AG04449 (cell line): ENCODE results near the gene PLTP.

Source experiments
- CTCF ChIA-PET: fragments of 350-600 bp; formaldehyde crosslinking; extraction: SDS; loops from one replicate; lab custom pipeline; 2021; ENCODE audit warnings: antibody characterized with exemption; lab: Yijun Ruan, JAX
- POLR2A ChIA-PET: fragments of 400-600, 350-600 bp; formaldehyde crosslinking; extraction: SDS; loops from one replicate; lab custom pipeline; 2020; ENCODE audit warnings: antibody characterized with exemption, inconsistent platforms; lab: Yijun Ruan, JAX
- DNase-seq: peaks from one replicate; pipeline ENCODE4 v3.0.0-alpha.2; 2010; ENCODE audit warnings: low read depth, low spot score
- H3K4me3 ChIP-seq: 2 replicates; pipeline ENCODE4 v1.5.1; 2011; ENCODE audit warnings: low read depth, mild to moderate bottlenecking, control low read depth, low read length
- TF ChIP-seq, protein P1 (sequence below): IDR thresholded peaks from one replicate; pipeline ENCODE4 v1.5.1; 2011; ENCODE audit warnings: mild to moderate bottlenecking, moderate library complexity, low read length, control low read depth, inconsistent platforms; ENCODE audit not compliant: insufficient read depth; ENCODE audit errors: missing control alignments

PLTP gene

DNA sequence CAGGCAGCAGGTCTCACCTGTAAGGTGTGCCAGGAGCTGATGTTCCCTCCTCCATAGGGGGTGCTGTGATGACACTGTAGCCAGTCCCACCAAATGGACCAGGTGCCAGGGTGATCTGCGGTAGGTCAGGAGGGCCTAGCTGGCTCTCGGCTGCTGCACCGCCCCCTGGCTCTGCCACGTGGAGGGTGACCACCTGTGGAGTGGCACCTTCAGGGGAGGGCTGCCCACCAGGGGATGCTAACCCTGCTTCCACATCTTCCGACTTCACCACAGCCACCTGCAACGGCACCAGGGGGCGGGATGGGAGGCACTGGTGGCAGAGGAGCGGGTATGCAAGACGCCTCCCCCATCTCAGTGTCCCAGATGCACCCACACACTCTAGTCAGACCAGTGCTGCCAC lies 41.7 kb upstream of the PLTP start:
- TF ChIP-seq, protein P1, sequence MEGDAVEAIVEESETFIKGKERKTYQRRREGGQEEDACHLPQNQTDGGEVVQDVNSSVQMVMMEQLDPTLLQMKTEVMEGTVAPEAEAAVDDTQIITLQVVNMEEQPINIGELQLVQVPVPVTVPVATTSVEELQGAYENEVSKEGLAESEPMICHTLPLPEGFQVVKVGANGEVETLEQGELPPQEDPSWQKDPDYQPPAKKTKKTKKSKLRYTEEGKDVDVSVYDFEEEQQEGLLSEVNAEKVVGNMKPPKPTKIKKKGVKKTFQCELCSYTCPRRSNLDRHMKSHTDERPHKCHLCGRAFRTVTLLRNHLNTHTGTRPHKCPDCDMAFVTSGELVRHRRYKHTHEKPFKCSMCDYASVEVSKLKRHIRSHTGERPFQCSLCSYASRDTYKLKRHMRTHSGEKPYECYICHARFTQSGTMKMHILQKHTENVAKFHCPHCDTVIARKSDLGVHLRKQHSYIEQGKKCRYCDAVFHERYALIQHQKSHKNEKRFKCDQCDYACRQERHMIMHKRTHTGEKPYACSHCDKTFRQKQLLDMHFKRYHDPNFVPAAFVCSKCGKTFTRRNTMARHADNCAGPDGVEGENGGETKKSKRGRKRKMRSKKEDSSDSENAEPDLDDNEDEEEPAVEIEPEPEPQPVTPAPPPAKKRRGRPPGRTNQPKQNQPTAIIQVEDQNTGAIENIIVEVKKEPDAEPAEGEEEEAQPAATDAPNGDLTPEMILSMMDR: no peak
- no peak overlapping the region for H3K4me3 ChIP-seq
- CTCF ChIA-PET: interaction anchor here (1.0 to 10.1 kb wide), 6 partner anchors 7 to 154 kb away, joined by 3 to 82 read pairs (median 5); no protein-coding TSS in a partner anchor
- POLR2A ChIA-PET: no interaction called here
- no peak for DNase-seq

DNA sequence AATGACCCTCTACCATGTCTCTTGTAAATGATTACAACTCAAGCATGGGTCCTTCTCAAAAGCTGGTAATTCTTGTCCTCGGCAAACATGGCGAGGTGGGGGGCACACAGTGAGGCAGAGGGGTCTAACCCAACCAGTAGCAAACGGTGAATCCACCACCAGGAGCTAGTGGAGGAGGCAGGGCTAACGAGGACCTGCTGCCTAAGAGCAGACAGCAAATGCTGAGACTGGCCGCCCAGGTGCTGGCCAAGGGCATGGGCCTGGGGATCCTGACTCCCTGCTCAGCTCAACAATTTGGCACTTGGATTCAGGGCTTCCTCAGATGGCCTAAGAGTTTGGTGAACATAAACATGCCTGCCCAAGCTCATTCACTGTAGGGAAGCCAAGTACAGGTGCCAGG lies 40.9 kb upstream of the PLTP start:
- TF ChIP-seq, protein P1: no peak
- no peak overlapping the region for H3K4me3 ChIP-seq
- DNase-seq: no peak
- ChIA-PET POLR2A (no interaction called here), CTCF (interaction anchor here (1.0 to 10.1 kb wide), 7 partner anchors 8 to 153 kb away, joined by 3 to 82 read pairs (median 4); no protein-coding TSS in a partner anchor)

DNA sequence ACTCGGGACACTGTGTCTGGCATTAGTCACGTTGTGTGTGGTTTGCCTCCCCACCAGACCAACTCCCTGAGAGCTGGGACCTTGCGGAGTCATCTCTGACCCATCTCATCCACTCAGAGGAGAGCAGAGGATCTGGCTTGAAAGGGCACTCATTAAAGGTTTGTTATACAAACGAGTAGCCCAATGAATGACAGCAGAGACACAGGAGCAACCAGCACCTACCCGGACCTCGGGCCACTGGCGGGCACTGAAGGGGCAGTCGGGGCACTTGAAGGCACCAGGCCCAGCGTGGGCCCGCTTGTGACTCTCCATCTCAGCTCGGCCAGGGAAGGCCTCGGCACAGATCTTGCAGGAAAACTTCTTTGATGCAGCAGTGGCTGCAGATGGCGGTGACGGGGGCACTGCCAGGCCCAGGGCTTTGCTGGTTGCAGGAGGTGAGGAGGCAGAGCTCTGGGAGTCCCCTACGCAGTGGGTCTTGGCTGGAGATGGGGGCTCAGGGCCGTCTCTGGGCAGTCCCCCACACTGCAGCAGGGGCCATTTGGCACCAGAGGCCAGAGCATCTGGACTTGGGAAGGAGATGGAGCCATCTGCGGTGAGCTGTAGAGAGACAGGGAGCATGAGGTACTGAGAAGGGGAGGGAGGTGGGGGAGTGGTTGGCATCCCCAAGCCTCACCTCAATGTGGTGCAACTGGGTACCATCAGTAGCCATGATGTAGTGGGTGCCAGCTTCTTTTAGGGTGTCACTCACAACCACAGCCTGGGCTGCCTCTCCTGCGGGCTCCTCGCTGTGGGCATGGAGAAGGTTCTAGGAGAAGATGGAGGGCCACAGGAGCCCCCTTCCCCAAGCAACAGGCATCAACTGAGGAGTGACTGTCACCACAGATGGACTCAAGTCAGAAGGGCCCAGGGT lies 40.2 kb upstream of the PLTP start:
- TF ChIP-seq, protein P1: no peak
- no peak overlapping the region for H3K4me3 ChIP-seq
- ChIA-PET POLR2A (interaction anchor here (0.7 kb wide), 1 partner anchor 15 kb away, joined by 3 read pairs; no protein-coding TSS in a partner anchor), CTCF (interaction anchor here (0.9 to 10.1 kb wide), 7 partner anchors 7 to 62 kb away, joined by 3 to 82 read pairs (median 4); no protein-coding TSS in a partner anchor)
- DNase-seq: no peak

DNA sequence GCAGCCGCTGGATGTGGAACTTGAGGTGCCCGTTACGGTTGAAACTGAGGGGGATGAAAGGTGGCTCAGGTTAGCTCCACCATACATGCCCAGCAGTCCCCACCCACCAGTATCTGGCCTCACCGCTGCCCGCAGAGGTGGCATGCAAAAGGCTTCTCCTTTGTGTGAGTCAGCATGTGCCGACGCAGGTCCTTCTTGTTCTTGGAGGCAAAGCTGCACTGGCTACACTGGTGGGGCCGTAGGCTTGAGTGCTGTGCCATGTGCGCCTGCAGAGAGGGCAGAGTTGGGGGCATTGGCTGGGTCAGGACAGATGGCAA lies 38.3 kb upstream of the PLTP start:
- DNase-seq: no peak
- H3K4me3 ChIP-seq: no peak overlapping the region
- CTCF ChIA-PET: interaction anchor here (1.8 to 10.1 kb wide), 2 partner anchors 20 to 151 kb away, joined by 5 to 82 read pairs; no protein-coding TSS in a partner anchor
- POLR2A ChIA-PET: interaction anchor here (1.3 kb wide), 1 partner anchor 19 kb away, joined by 3 read pairs; no protein-coding TSS in a partner anchor
- TF ChIP-seq, protein P1: no peak

DNA sequence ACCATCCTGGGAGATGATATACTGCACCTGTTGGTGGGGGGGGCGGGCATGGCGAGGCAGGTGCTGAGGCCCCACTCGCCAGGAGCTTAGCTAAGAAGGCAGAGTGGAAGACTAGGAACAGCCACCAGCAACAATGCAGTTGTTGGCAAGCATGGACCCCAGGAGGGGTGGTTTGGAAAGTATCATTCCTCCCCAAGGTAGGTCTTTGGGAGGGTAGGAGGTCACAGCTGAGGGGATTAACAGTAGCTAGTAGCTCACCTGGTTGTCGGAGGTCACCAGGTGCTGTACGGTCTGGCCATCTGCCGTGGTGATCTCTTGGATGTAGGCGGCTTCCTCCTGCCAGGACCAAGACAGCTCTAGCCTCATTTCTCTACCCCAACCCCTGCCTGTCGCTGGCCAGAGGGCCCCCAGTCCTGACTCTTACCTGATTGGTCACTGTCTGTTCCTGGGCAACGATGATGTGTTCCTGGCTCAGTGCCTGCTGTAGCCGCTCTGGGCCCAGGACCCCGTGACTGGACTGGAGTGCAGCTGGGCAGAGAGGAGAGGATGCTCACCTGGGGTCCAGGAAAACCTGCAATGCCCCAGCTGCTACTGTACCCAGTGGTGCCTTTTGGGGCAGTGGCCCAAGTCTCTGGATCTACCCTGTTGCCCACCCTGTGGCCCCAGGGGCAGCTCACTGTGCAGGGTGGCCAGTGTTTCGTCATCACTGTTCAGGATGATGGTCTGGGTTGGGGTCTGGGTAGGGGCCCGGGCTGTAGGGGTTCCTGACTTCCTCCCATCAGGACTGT lies 37.8 kb upstream of the PLTP start:
- POLR2A ChIA-PET: interaction anchor here (1.3 to 2.5 kb wide), 2 partner anchors 15 to 19 kb away, joined by 3 to 14 read pairs; partner anchors contain the start of gene PCIF1
- CTCF ChIA-PET: interaction anchor here (1.6 to 10.1 kb wide), 3 partner anchors 12 to 151 kb away, joined by 5 to 82 read pairs (median 7); no protein-coding TSS in a partner anchor
- DNase-seq: no peak
- no peak overlapping the region for H3K4me3 ChIP-seq
- TF ChIP-seq, protein P1: no peak
